Memory B cell (primary cell): ENCODE data around the gene MANSC4.

Experiments used
- ATAC-seq: fragments of 150-1000 bp; cut with Tn5 transposase; 2 replicates; pipeline ENCODE4 v1.10.0; 2021; ENCODE audit warnings: low read depth, mild to moderate bottlenecking, moderate library complexity
- DNase-seq, 2 donors: peaks; one replicate each; pipeline ENCODE4 v3.0.0; 2022; ENCODE audit warnings: low spot score in 2 of 2
- H3K27ac Mint-ChIP-seq: one replicate; pipeline ENCODE4 v1.8.0; 2022; ENCODE audit warnings: mild to moderate bottlenecking, moderate library complexity, mixed read lengths
- H3K27me3 Mint-ChIP-seq: one replicate; pipeline ENCODE4 v1.8.0; 2022; ENCODE audit warnings: mixed read lengths
- H3K36me3 Mint-ChIP-seq: one replicate; pipeline ENCODE4 v1.8.0; 2022; ENCODE audit warnings: mild to moderate bottlenecking, mixed read lengths
- H3K4me1 Mint-ChIP-seq: one replicate; pipeline ENCODE4 v1.8.0; 2022; ENCODE audit warnings: mixed read lengths
- H3K4me3 Mint-ChIP-seq: one replicate; pipeline ENCODE4 v1.8.0; 2022; ENCODE audit warnings: mild to moderate bottlenecking, moderate library complexity, mixed read lengths
- H3K9me3 Mint-ChIP-seq: one replicate; pipeline ENCODE4 v1.8.0; 2022; ENCODE audit warnings: mixed read lengths

MANSC4 gene

GRCh38 chr12:27779920-27780611 lies at the start of gene MANSC4, which contains the start of gene KLHL42:
Gene MANSC4, minus strand, starts transcription at chr12:27780236. Its CDS starts 8,960 bp downstream, at chr12:27771276.
Gene KLHL42, plus strand, starts transcription at chr12:27780233. Its CDS starts 98 bp downstream, at chr12:27780331.
- peak within 1 kb of the TSS; percentile 12 for H3K27ac Mint-ChIP-seq
- peaks cover 6% of the 10 kb centered on the region for H3K36me3 Mint-ChIP-seq
- peak; percentile 58 to 70 for DNase-seq
- peak; percentile 86 for ATAC-seq
- H3K9me3 Mint-ChIP-seq = no peaks in the 10 kb centered on the region
- H3K4me1 Mint-ChIP-seq = peaks cover 16% of the 10 kb centered on the region
- peak within 1 kb of the TSS; percentile 87 for H3K4me3 Mint-ChIP-seq
- no peaks in the 10 kb centered on the region for H3K27me3 Mint-ChIP-seq

GRCh38 chr12:27828196-27828595 lies 48.2 kb upstream of the MANSC4 start:
- DNase-seq (no peak), ATAC-seq (no peak)
- Mint-ChIP-seq H3K9me3 (no peaks in the 10 kb centered on the region), H3K4me1 (peaks cover 12% of the 10 kb centered on the region), H3K27me3 (no peaks in the 10 kb centered on the region), H3K4me3 (no peak overlapping the region), H3K27ac (no peak overlapping the region), H3K36me3 (no peaks in the 10 kb centered on the region)

GRCh38 chr12:27826076-27826475 lies 46.0 kb upstream of the MANSC4 start:
- no peaks in the 10 kb centered on the region for H3K27me3 Mint-ChIP-seq
- no peaks in the 10 kb centered on the region for H3K36me3 Mint-ChIP-seq
- ATAC-seq (no peak), DNase-seq (no peak)
- H3K4me3 Mint-ChIP-seq = no peak overlapping the region
- H3K4me1 Mint-ChIP-seq = peaks cover 25% of the 10 kb centered on the region
- H3K27ac Mint-ChIP-seq = no peak overlapping the region
- no peaks in the 10 kb centered on the region for H3K9me3 Mint-ChIP-seq

GRCh38 chr12:27824126-27824842 lies 44.2 kb upstream of the MANSC4 start:
- H3K27me3 Mint-ChIP-seq = no peaks in the 10 kb centered on the region
- DNase-seq (peak in 1 of 2 donors; percentile 32), ATAC-seq (peak; percentile 78)
- H3K4me1 Mint-ChIP-seq = peaks cover 25% of the 10 kb centered on the region
- H3K4me3 Mint-ChIP-seq = peak overlapping the region; percentile 78
- H3K36me3 Mint-ChIP-seq = no peaks in the 10 kb centered on the region
- no peaks in the 10 kb centered on the region for H3K9me3 Mint-ChIP-seq
- H3K27ac Mint-ChIP-seq = peak overlapping the region; percentile 85

- Mint-ChIP-seq H3K4me1 (peaks cover 25% of the 10 kb centered on the region), H3K4me3 (peak overlapping the region; percentile 78), H3K27me3 (no peaks in the 10 kb centered on the region), H3K27ac (peak overlapping the region; percentile 85), H3K36me3 (no peaks in the 10 kb centered on the region), H3K9me3 (no peaks in the 10 kb centered on the region)
- no peak for DNase-seq
- no peak for ATAC-seq
These were observed 43.0 kb upstream of the MANSC4 start for GRCh38 chr12:27823038-27823437.

- DNase-seq (peak; percentile 15 to 21), ATAC-seq (peak; percentile 62)
- H3K4me1 Mint-ChIP-seq = peaks cover 25% of the 10 kb centered on the region
- H3K27ac Mint-ChIP-seq = peak overlapping the region; percentile 85
- no peaks in the 10 kb centered on the region for H3K36me3 Mint-ChIP-seq
- H3K27me3 Mint-ChIP-seq = peaks cover 2% of the 10 kb centered on the region
- no peaks in the 10 kb centered on the region for H3K9me3 Mint-ChIP-seq
- H3K4me3 Mint-ChIP-seq = peak overlapping the region; percentile 82
These were observed 42.2 kb upstream of the MANSC4 start for GRCh38 chr12:27822076-27822712.

- DNase-seq = peak; percentile 34 to 55
- ATAC-seq = no peak
- peaks cover 25% of the 10 kb centered on the region for H3K4me1 Mint-ChIP-seq
These were observed 41.4 kb upstream of the MANSC4 start for GRCh38 chr12:27821259-27821973.

GRCh38 chr12:27820564-27820963 lies 40.5 kb upstream of the MANSC4 start:
- DNase-seq = no peak
- ATAC-seq = no peak
- peaks cover 25% of the 10 kb centered on the region for H3K4me1 Mint-ChIP-seq
- H3K4me3 Mint-ChIP-seq = no peak overlapping the region
- no peaks in the 10 kb centered on the region for H3K9me3 Mint-ChIP-seq
- H3K27ac Mint-ChIP-seq = no peak overlapping the region
- H3K36me3 Mint-ChIP-seq = no peaks in the 10 kb centered on the region
- peaks cover 4% of the 10 kb centered on the region for H3K27me3 Mint-ChIP-seq

More at GRCh38 chr12:27821259-27821973, 41.4 kb upstream of the MANSC4 start:
- peak overlapping the region; percentile 85 for H3K27ac Mint-ChIP-seq
- peaks cover 2% of the 10 kb centered on the region for H3K27me3 Mint-ChIP-seq
- no peaks in the 10 kb centered on the region for H3K36me3 Mint-ChIP-seq
- H3K4me3 Mint-ChIP-seq = peak overlapping the region; percentile 62
- no peaks in the 10 kb centered on the region for H3K9me3 Mint-ChIP-seq

GRCh38 chr12:27818401-27818918 lies 38.4 kb upstream of the MANSC4 start:
- DNase-seq (no peak), ATAC-seq (no peak)
- Mint-ChIP-seq H3K4me3 (no peak overlapping the region), H3K4me1 (peaks cover 15% of the 10 kb centered on the region), H3K36me3 (no peaks in the 10 kb centered on the region), H3K27me3 (peaks cover 4% of the 10 kb centered on the region), H3K9me3 (no peaks in the 10 kb centered on the region), H3K27ac (no peak overlapping the region)

GRCh38 chr12:27817766-27818165 lies 37.7 kb upstream of the MANSC4 start:
- Mint-ChIP-seq H3K27me3 (peaks cover 4% of the 10 kb centered on the region), H3K9me3 (no peaks in the 10 kb centered on the region), H3K4me1 (peaks cover 9% of the 10 kb centered on the region), H3K36me3 (no peaks in the 10 kb centered on the region), H3K4me3 (no peak overlapping the region), H3K27ac (no peak overlapping the region)
- ATAC-seq (no peak), DNase-seq (no peak)

- no peak for ATAC-seq
- H3K36me3 Mint-ChIP-seq = no peaks in the 10 kb centered on the region
- peaks cover 8% of the 10 kb centered on the region for H3K27me3 Mint-ChIP-seq
- H3K9me3 Mint-ChIP-seq = no peaks in the 10 kb centered on the region
- H3K27ac Mint-ChIP-seq = no peak overlapping the region
- no peaks in the 10 kb centered on the region for H3K4me1 Mint-ChIP-seq
- DNase-seq = no peak
- H3K4me3 Mint-ChIP-seq = no peak overlapping the region
These were observed 35.0 kb upstream of the MANSC4 start for GRCh38 chr12:27814851-27815591.

GRCh38 chr12:27814411-27814810 lies 34.4 kb upstream of the MANSC4 start:
- H3K27ac Mint-ChIP-seq = no peak overlapping the region
- H3K4me3 Mint-ChIP-seq = no peak overlapping the region
- H3K27me3 Mint-ChIP-seq = peaks cover 8% of the 10 kb centered on the region
- ATAC-seq (no peak), DNase-seq (no peak)
- H3K9me3 Mint-ChIP-seq = no peaks in the 10 kb centered on the region
- no peaks in the 10 kb centered on the region for H3K36me3 Mint-ChIP-seq
- no peaks in the 10 kb centered on the region for H3K4me1 Mint-ChIP-seq

- Mint-ChIP-seq H3K4me3 (no peak overlapping the region), H3K36me3 (no peaks in the 10 kb centered on the region), H3K9me3 (no peaks in the 10 kb centered on the region), H3K27me3 (peaks cover 10% of the 10 kb centered on the region), H3K4me1 (no peaks in the 10 kb centered on the region), H3K27ac (no peak overlapping the region)
- DNase-seq = no peak
- ATAC-seq = no peak
These were observed 32.5 kb upstream of the MANSC4 start for GRCh38 chr12:27812502-27812901.
